ENCODE measurements around the gene GRK1.

The GRK1 gene

DNA sequence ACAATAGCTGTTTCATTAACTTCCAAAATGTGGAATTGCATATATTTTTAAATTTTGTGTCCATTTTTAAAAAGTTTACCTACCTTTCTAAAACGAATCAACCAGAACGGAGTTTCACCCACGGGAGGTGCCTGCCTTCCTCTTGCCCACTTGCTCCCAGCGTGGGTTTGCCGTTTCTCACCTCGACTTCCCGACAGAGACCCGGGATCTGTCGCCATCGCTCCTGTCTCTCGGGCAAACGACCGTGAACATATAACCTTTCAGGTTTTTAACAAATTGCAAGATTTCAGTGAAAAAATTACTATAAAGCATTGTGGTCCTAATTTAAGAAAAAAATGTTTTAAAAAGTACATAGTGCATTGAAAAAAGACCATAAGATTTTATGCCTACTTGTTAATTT lies 96.2 kb downstream of the GRK1 start:
- no peak for FAIRE-seq

DNA sequence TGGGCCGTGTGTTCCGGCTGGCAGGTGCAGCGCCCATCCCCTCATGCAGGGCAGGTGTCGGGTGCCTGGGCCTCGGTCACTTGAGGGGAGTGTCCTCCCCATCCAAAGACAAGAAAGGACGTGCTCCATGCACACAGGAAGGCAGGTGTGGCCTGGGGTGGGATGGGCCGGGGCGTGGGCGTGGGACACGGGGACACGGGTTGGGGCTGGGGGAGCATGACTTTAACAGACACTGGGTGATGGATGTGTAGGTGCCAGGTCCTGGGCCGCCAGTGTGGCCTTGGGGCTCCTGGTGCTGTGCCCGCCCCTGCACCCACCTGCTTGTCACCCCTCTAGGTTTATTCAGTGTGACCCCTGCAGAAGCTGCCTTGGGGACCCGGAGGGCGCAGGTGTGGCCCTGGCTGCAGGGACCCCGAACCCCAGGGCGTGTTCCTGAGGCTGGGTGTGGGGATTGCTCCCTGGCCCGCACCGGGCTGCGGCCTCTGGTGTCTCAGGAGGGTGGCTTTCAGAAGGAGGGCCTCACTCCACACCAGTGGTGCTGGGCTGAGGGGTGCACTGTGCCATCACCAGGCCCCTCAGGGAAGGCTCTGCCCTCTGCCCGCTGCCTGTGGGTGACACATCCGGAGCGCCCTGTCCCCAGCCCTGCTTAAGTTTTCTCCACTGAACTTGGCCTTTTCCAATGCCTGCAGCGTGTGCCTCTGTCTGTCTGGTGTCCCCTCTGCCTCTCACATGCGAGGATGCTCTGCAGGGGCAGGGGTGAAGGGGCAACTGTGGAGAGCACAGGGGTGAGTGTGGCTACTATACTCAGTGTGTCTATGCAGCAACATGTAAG lies 97.2 kb downstream of the GRK1 start:
- no peak for FAIRE-seq

DNA sequence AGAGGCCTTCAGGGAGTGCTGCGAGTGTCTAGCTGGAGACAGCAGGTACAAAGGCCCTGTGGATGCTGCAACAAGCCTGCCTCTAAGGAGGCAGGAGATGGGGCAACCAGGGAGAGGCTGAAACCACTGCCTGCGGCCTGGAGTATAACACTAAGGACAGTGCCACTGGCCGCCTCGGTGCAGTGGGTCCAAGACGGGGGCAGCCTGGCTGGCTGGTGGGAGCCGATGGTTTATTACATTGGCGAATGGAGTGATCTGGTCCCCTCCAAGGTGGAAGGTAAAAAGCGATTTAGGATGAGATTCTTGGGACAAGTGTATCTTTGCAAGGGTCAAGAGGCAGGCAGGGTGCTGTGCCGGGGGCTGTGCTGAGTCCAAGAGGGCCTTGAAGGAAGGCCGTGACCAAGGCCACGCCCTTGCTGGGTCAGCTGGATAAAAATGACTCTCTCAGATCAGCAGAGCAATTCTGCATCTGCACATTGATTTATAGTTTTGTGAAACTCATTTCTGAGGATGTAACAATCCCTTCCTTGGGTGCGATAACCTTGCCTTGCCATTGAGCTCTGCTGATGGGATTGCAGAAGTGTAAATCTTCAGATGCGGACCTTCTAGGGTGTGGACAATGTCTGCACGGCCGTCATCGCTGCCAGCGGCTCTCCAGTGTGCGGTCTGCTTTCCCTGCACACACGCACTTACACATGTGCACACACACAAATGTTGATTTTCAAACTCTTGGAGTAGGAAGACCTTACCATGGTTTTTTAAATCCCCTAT lies 98.0 kb downstream of the GRK1 start:
- FAIRE-seq = no peak

DNA sequence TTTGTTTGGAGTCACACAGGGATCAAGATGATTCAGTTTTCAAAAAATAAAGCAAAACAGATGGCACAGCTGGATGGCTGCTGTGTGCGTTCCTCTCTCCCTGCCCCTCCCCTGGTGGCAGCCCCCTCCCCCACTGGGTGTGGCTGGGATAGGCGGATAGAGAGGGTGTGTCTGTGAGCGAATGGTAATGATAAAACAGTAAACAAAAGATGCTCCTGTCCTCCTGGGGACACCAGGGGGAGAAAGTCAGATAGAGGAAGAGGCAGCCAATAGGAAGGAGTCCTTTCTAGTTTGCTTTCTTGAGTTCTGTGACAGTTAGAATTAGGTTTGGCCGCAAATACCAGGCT lies 98.5 kb downstream of the GRK1 start:
- no peak for FAIRE-seq

DNA sequence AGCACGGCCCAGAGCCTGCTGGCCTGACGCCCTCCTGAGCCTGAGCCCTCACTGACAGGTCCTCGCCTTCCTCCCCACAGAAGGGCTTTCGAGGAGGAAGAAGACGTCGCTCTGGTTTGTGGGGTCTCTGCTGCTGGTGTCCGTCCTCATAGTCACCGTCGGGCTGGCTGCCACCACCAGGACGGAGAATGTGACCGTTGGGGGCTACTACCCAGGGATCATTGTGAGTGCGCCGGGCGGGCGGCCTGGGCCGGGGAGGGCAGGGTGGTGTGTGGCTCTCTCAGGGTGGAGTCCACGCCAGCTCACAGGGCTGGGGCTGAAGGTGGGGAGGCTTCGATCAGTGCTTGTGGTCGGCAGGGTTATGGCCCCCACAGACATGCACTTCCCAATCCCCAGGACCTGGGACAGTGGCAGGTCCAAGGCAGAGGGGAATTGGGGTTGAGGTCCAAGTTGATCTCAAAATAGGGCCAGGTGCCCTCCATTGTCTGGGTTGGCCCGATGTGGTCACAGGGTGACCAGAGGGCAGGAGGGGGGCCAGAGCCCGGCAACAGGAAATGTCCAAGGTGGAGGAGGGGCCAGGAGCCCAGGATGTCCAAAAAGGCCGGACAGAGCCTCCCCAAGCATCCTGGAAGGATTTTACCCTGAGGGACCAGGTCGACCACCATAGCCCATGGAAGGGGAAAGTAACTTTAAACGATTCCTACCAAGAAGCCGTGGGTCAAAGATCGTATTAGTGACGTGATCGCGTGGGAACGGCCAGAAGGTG lies 99.2 kb downstream of the GRK1 start:
- no peak for FAIRE-seq

DNA sequence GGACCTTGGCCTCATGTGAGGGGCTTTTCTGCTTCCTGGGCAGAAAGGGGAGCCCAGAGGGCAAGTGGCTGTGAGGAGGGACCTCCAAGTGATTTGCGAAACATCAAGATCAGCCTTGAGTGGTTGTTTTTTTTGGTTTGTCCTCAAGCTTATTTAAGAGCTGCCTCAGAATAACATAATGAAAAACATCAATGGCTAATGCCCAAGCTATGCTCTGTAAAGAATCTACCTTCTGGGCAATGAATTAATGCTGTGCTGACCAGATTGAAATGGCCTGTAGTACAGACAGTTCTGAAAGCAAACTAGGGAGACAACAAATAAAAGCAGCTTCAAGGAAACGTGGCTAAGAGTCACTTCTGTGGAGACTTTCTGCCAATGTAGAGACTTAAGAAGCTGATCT lies 100.3 kb downstream of the GRK1 start:
- FAIRE-seq = no peak

DNA sequence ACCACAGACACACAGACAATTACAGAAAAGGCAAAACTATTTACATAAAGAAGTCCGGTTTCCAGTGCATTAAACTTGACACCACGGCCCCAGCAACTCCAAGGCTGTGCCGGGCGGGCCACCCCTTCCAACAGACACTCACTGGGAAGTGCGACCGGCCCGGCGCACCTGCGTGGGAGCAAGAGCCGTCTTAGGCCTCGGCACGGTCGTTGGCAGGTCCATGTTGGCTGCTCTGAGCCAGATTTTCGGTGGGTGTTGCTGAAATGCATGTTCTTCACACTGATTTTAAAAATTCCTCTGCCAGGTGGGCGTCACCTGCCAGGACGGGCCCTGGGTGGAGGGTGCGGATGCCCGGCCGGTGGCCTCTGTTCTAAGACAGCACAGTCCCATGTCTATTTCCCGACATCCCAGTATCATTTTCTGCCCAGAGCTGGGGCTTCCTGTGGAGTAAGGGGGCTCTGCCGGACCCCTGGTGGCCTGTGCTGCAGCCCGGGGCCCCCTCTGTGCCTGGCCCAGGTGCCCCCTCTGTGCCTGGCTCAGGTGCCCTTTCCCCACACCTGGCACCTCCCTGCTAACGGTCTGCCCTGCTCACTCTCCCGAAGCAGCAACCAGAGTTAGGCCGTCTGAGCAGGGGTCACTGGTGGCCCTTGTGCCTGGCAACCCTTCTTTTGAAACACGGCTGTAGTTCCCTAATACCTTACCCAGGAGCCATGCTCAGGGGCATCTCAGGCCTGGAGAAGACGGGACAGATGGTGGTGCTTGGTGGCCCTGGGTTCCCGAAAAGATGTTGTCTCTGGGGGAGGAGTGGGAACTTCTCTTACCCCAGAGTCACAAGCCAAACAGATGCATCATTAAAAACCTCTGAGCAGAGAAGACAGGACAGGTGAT lies 101.2 kb downstream of the GRK1 start:
- no peak for FAIRE-seq

DNA sequence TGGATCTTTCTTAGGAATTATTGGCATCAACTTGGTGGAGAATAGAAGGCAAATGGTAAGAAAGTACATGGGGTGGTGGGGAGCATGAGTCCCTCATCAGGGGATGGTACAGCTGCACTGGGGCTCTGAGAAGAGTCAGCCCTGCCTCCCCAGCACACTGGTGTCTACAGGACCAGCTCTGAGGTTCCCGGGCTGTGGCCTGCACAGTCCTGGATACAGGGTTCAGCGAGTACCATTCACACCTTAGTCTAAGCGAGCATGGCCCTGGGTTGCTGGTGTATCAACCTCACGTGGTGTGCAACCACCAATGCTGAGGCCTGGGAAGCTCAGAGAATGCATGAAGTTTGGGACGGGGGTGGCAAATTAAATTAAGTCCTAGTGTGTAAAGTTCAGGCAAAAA lies 102.1 kb downstream of the GRK1 start:
- FAIRE-seq = no peak

DNA sequence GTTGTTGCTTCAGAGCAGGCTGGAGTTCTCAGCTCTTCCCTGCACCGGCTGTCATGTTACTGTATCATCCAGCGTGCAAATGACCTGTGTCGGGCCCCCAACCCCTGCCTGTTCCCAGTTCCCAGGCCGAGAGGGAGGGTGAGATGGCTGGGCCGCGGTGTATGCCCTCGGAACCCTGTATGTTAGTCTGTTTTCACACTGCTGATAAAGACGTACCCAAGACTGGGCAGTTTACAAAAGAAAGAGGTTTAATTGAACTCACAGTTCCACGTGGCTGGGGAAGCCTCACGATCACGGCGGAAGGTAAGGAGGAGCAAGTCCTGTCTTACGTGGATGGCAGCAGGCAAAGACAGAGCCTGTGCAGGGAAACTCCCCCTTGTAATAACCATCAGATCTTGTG lies 102.9 kb downstream of the GRK1 start:
- FAIRE-seq = no peak

DNA sequence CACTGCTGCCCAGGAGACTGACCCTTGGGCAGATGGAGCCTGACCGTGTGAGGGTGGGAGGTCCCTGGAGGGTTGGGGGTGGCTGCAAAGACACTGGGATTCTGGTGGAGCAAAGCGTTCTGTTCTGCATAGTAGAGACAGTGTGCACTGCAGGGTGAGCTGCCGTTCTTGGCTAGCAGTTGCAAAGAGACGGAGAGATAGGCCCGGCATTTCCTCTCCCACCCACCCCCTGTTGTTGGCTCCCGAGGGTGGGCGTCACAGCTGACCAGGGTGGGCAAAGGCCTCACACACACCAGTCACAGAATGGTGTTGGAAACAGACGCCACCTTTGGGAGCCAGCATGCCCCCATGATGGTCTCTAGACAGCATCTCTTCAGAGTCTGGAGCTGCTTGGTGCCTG lies 103.4 kb downstream of the GRK1 start:
- FAIRE-seq = no peak

DNA sequence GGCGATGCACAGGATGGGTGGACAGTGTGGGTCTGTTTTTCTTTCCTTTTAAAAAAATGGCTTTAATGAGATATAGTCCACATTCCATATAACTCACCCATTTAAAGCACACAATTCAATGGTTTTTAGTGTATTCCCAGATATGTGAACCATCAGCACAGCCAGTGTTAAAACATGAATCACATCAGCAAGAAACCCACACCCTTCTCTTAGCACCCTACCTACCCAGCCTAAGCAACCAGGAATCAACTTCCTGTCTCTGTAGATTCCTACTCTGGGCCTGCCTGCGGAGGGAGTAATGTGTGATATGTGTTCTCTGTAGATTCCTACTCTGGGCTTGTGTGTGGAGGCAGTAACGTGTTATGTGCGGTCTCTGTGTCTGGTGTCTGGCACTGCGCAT lies 103.9 kb downstream of the GRK1 start:
- no peak for FAIRE-seq

DNA sequence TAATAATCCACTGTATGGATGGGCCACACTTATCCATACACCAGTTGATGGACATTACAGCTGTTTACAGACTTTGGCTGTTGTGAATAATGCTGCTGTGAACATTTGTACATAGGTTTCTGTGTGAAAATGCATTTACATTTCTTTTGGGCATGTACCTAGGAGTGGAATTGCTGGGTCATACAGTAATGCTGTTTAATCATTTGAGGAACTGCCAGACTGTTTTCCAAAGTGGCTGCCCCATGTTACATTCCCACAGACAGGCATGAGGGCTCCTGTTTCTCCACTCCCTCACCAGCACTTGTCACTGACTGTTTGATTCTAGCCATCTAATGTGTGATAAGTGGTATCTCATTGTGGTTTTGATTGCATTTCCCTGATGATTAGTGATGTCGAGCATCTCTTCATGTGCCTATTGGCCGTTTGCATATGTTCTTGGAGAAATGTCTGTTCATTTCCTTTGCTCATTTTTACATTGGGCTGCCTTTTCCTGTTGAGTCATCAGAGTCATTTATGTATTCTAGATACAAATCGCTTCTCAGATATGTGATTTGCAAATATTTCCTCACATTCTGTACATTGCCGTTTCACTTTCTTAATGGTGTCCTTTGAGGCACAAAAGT lies 104.8 kb downstream of the GRK1 start:
- no peak for FAIRE-seq

DNA sequence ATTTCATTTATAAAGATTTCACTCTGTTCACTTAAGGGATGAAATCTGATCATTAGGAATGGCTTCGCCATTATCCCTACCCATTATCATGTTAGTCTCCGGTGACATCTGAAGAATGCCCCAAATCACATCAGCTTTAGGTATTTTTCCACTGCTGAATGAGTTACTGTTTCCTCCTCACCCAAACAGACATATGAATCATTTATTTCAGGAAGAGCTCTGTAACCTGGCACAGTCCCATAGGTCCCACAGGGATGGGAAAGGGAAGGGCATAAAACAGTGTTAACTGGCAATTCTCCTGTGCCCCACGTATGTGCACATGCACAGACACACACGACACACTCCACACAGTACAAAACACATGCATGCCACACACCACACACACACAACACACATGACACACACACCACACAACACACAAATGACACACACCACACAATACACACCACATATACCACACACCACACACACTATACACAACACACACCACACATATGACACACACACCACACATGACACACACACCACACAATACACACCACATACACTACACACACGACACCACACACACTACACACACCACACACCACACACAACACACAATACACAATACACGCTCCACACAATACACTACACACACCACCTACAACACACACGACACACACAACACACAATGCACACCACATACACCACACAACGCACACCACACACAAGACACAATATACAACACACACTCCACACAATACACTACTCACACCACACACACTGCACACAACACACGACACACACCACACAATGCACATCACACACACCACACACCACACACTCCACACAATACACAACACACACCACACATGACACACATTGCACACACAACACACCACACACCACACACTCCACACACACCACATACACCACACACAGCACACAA lies 107.4 kb downstream of the GRK1 start:
- FAIRE-seq = no peak

DNA sequence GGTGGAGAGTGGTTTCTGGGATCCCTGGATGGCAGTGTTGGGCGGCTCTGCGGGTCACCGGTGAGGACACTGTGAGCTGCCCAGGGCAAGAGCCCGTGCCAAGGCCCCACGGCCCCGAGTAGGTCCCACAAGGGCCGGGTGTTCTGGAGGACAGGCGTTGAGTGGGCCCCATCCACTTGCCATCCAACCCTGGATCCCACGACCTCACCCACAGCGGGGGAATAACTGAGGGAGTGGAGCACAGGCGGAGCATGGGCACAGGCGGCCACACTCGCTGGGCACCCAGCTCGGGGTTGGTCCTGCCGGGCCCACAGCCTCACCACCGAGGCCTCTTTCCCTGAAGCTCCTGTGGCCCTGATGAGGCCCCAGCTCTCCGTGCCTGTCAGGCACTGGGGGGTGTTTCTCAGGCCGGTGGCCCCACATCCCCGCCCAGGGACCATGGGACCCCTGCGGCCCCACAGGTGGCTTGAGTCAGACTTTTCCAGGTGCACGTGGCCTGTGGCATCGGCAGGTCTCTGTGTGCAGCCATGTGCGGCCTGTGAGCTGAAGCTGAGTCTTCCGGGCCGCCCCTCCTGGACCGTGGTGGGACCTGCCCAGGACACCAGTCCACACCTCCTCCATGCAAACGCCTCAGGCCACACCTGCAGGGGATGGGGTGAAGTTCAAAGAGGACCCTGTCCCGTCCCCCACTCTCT lies 108.6 kb downstream of the GRK1 start:
- FAIRE-seq = no peak

DNA sequence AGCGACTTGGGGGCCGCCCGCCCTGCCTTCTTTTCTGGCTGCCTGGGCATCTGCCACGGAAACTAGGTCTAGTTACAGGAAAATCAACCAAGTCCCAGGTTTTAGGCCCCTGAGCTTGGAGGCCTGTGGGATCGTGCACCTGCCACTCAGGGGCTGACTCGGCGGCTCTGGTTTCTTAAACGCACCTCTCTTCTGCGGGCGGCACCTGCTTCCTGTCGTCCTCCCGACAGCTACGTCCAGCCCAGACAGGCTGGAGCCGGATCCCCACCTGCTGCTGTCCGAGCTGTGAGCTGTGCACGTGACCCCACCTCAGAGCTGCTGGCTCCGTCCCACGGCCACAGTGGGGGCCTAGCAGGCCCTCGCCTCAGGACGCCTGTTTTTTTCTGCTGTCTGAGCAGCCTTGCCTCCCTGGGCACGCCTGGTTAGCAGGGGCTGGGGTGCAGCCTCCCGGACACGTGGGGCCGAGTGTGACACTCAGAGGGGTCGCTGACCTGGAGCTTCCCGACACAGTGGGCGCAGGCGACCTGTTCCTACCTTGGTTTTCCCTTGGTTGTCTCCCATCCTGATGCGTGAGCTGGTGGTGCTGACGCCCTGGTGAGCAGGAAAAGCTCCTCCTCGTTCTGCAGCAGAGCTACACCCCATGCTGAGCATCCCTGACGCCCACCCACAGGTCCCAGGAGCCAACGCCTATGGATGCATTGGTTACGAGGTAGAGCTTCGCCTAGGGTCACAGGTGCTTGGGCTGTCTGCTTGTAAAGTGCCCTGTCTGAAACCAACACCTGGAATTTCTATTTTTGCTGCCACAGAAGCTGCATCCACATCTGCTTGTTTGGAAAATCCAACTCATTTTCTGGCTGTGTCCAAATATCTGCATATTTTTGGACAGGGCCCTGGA lies 109.5 kb downstream of the GRK1 start:
- FAIRE-seq = no peak

DNA sequence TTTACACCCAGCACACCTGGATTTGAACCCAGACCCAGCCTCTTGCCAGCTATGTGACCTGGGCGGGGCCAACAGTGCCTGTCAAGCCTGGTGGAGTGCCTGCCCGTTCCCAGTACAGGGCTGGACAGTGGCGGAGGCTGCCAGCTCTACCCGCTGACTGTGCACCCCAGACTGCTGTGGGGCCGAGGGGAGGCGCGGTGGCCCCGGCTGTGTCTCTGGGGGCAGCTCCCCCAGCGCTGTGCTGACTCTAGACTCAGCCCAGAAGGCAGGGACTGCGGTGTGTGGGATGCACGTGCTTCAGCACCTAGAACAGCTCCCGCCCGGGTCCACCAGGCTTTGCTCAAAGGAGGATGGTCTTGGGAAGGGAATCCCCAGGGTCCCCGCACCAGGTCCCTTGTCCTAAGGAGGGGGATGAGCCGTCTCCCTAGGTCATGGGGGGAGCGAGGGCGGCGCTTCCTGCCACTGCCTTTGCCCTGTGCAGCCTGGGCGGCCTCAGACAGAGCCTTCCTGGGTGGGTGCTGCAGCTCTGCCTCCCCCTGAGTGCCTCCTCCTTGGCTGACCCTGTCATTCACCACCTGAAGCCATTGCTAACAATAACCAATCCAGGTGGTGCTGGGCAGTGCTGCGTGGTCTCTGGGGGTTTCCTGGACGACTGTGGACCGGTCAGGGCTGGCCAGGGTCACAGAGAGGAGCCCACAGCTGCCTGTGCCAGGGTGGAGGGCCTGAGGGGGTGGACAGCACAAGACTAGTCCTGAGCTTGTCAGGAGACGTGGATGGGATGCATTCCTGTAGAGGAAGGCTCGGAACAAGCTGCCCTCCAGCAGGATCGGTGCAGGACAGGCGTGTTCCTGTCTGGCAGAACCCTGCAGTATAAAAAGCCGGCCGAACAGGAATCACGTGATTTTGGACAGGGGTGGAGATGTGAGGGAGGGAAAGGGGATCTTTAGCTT lies 110.6 kb downstream of the GRK1 start:
- no peak for FAIRE-seq

DNA sequence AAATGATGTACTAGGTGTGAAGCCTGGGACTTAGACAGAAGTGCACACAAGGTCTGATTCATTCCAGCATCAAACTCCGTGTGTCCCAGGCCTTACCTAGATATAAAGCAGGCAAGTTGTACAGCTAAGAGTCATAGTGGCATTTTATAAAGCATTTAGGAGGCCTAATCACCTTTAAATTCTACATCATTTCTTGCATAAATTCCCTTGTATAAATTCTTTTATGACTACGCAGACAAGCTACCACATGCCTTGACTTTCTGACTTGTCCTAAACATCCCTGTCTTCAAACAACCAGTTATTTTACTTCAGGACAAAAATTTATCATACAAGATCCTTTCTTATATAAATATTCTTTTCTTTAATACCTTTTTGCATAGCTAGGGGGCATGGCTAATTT lies 114.6 kb downstream of the GRK1 start:
- no peak for FAIRE-seq

DNA sequence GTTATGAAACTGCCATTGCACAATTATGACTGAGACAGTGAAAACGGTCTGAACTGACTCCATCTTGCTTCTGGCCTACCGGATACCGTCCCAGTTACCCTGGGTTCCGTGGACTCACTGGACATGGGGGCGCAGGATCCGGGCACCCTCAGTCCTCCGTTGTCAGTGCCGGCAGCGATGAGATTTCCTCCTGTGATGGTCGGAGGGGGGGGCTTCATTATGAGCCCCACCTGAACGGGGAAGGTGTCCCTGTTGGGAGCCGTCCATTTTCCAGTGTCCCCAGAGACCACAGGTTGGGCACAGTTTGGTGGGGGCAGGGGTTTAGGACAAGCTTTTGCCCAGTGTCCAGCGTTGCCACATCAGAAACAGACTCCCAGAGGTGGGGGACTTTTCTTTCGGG lies 115.5 kb downstream of the GRK1 start:
- no peak for FAIRE-seq
